GM19035 (cell line): ENCODE data around the gene GAS2L2.
"Not testable (repeated sequence)": the region's sequence is repeated elsewhere in the genome, so short reads cannot be mapped to it uniquely, and the experiment has no call there.

Experiments used
- ATAC-seq: cut with Tn5 transposase; IDR thresholded peaks from one replicate; pipeline ENCODE4 v1.9.1; 2021; ENCODE audit not compliant: unreplicated experiment

The GAS2L2 gene

GRCh38 chr17:35730400-35731005, 22.5 kb downstream of the GAS2L2 start:
- ATAC-seq, result no peak

DNA sequence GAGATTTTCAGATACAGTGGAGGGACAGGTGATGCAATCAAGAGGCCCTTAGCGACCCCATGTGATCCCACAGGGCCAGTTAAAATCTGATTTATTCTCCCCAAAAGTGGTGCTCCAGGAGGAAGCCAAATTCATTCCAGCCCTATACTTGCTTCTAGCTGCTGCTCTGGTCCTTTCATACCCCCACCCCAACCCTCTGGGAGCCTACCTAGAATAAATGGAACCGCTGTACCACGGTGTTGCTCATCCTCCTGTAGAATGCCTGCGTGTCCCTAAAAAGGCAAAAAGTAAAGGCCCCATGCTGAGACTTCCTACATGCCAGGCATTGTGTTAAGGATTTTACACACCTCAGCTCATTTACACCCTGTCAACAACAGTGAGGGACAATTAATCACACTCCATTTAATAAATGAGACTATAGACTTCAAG, 23.6 kb downstream of the GAS2L2 start:
- no peak for ATAC-seq

GRCh38 chr17:35728551-35728950, 24.5 kb downstream of the GAS2L2 start:
- ATAC-seq, result no peak

GRCh38 chr17:35727635-35728034, 25.4 kb downstream of the GAS2L2 start:
- ATAC-seq, result no peak

DNA sequence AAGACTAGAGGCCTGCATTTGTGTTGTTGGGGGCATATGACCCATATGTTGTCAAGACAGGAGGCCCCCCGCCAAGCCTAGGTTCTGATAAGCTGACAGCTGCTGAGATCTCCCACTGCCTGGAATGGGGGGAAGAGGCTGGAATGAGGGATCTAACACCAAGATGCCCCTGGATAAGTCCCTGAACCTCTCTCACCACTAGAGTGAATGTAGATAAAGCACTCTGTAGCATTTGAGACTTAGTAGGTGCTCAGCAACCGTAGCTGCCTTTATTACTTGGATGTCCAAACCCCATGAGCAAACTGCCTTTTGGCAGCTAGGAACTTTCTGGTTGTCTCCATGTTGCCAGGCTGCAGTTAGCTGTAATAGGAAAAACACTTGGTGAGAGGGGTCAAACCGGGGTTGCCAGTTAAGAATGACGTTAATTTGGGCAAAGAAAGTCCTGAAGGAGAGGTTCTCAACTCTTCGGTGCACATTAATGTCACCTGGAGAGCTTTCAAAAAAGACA, 26.0 kb downstream of the GAS2L2 start:
- ATAC-seq, result no peak

- no peak for ATAC-seq
Observed at GRCh38 chr17:35726127-35726952, 26.7 kb downstream of the GAS2L2 start.

DNA sequence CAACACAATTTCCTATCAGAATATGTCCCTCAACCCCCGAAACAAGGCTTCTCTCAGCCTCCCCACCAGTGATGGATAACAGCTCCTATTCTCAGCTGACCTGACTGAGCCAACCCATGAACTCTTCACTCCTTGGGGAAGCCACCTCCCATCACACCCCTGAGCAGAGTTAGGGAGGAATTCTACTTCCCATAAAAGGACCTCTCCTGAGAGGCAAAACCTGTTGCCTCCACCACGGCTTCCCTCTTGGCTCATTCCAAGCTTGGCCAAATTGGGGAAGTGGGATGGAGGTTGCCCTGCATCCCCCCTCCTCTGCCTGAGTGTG, 27.3 kb downstream of the GAS2L2 start:
- ATAC-seq, result no peak

GRCh38 chr17:35725058-35725457, 28.0 kb downstream of the GAS2L2 start:
- no peak for ATAC-seq

DNA sequence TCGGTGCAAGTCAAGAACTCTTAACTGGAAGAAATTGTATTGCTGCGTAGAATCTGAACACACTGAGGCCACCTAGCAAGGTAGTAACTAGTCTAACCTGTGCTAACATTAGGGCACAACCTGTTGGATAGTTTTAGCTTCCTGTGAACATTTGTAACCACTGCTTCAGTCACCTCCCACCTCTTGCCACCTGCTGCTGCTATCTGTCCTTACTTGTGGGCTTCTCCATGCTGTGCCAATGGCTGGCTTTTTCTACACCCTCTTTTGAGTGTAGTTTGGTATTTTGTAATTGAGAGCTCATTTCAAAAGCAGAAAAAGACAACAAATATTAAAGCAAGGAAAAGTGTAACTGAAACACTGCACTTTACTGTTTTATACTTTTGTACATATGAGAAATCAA, 29.3 kb downstream of the GAS2L2 start:
- no peak for ATAC-seq

DNA sequence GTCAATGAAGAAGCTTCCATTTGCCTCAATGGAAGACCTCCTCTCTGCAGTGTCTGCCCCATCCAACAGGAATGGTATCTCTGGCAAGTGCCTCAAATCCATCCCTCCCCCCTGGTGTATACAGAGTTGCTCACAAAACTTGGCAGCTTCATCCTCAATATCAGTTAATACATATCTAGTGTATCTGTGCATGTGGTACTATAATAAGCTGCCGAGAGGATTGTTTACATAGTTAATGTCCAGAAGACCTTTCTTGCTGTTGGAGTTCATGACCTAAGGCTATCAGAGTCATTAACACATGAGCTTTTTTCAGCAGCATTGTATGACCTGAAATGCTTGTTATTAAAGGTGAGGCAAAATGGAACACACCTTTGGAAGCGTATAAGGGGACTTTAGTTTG, 35.6 kb downstream of the GAS2L2 start:
- ATAC-seq, result no peak

DNA sequence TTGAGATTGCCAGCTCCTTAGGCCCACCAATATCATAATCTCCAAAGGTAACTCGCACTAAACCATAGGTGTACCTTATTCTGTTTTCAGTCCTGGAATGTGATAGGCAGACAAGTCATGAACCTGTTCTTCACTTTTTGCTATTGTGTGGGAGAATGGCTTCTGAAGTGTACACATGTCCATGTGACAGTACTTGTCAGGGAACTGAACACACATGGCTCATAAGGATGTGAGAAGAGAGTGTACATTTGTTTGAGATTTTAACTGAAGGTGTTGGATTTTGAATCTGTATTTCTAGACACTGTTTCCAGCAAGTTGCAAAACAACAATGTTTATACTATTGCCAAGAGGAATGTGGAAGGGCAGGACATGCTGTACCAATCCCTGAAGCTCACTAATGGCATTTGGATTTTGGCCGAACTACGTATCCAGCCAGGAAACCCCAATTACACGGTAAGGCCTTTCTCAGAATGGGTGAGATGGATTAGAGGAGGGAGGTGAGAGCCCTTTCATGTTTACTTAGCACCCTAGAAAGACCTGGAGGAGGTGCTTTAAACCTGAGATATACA, 36.1 kb downstream of the GAS2L2 start:
- no peak for ATAC-seq

DNA sequence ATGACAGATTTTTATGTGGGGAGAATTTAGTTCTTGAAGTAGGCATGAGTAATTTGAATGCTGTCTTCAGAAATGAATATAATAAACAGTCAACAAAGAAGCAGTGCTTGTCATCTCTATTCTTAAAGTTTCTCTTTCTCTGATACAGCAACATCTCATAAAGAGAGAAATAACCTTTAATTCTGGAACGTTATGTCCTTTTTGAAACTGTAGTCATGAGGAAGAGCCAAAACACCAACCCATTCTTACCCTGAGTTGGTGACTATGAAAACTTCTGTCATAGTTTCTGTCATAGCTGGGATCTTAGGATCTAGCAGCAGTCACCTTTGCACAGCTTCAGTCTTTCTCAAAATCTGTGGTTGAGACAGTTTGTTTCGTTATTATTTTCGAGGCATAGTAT, 36.9 kb downstream of the GAS2L2 start:
- no peak for ATAC-seq

- no peak for ATAC-seq
Observed at GRCh38 chr17:35715416-35715815, 37.6 kb downstream of the GAS2L2 start.

DNA sequence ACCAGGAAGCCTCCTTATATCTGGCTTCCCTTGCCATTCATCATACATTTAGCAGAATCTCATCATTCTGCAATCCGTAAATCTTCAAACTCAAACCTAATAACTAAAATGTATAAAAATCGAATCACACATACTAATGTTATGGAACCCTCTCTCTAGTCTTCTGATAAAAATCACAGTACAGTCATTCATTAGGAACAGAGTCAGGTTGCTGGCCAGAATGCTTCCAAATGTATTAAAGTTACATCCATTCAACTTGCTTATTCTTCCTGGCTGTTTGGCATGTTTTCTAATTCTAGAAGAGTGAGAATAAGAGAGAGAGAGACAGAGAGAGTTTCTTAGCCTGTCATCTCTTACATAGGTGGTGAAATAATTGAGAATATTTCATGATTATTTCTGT, 38.1 kb downstream of the GAS2L2 start:
- no peak for ATAC-seq

GRCh38 chr17:35713069-35713728, 39.8 kb downstream of the GAS2L2 start:
- no peak for ATAC-seq

GRCh38 chr17:35710950-35711349, 42.1 kb downstream of the GAS2L2 start:
- no peak for ATAC-seq

GRCh38 chr17:35709874-35710273, 43.2 kb downstream of the GAS2L2 start:
- ATAC-seq, result no peak

DNA sequence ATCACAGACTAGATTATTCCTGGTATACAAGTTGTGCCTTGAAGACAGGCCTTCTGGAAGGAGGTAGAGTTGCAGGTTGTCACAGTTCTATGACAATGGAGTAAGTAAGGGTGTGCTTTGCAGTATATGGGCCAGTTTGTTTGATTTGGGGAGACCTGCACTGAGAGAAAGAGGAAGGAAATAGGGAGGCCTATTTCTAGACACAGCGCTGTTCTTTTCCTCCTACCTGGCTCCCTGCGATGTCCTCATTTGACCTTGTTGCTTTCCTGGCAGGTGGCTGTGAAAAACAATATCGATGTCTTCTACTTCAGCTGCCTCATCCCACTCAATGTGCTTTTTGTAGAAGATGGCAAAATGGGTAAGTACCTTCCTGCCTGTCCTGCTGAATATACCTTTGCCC, 44.1 kb downstream of the GAS2L2 start:
- no peak for ATAC-seq

GRCh38 chr17:35708149-35708548, 44.9 kb downstream of the GAS2L2 start:
- no peak for ATAC-seq

DNA sequence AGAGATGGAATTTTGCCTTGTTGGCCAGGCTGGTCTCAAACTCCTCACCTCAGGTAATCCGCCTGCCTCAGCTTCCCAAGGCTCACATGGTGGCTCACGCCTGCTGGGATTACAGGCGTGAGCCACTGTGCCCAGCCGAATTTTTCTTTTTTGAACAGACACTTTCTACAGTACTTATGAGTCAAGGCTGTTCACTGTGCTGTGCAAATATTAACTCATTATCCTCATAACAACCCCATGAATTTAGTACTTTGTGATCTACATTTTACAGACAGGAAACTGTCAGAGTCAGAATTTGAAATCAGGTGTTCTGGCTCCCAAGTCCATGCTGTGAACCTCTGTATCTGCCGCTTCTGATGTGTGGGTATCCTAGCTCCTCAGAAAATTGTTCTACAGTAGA, 47.3 kb downstream of the GAS2L2 start:
- ATAC-seq, result no peak

GRCh38 chr17:35705230-35705629, 47.8 kb downstream of the GAS2L2 start:
- ATAC-seq, result no peak

- not testable (repeated sequence) for ATAC-seq
Observed at GRCh38 chr17:35703308-35703707, 49.7 kb downstream of the GAS2L2 start.
